ENCODE results near the gene TSPEAR. TPM values are rescaled to one million over a fixed set of nuclear protein-coding genes. Genes with fewer than 3 reads are reported as not detected.

The TSPEAR gene
- total RNA-seq, 1 experiment from 2014 or later = not detected

DNA sequence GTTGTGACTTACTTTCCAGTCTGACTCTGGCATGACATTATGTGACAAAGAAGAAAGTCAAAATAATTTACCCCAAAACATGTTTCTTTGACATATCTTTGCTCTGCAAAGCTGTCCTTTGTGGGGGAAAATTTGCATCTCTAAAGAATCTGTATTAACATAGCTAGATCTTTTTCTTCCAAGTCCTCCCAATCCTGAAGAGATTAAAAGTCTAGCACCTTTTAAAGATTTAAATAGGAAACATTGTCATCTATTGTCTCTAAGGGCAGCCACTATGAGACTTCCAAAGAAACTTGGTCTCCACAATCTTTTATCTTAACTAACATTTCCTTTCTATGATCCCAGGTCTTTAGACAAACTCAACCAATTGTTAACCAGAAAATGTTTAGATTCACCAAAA is 240.0 kb downstream of the TSPEAR start:
- ChIA-PET POLR2A (no interaction called here), CTCF (interaction anchor here (0.8 kb wide), 1 partner anchor 9 kb away, joined by 3 read pairs; no protein-coding TSS in a partner anchor)
- H3K27ac Mint-ChIP-seq (ENCODE audit: low read depth, unreplicated experiment) = no peak overlapping the region
- H3K27me3 Mint-ChIP-seq (ENCODE audit: insufficient read depth, unreplicated experiment) = no peaks in the 10 kb centered on the region
- BruUV-seq (replicated peaks) = no TSS peak
- no peaks in the 10 kb centered on the region for H3K36me3 Mint-ChIP-seq (ENCODE audit: insufficient read depth, unreplicated experiment)
- no peak for DNase-seq (ENCODE audit: unreplicated experiment)
- intact Hi-C loops (cut with micrococcal nuclease) = no loop called here
- TF ChIP-seq, protein P1, sequence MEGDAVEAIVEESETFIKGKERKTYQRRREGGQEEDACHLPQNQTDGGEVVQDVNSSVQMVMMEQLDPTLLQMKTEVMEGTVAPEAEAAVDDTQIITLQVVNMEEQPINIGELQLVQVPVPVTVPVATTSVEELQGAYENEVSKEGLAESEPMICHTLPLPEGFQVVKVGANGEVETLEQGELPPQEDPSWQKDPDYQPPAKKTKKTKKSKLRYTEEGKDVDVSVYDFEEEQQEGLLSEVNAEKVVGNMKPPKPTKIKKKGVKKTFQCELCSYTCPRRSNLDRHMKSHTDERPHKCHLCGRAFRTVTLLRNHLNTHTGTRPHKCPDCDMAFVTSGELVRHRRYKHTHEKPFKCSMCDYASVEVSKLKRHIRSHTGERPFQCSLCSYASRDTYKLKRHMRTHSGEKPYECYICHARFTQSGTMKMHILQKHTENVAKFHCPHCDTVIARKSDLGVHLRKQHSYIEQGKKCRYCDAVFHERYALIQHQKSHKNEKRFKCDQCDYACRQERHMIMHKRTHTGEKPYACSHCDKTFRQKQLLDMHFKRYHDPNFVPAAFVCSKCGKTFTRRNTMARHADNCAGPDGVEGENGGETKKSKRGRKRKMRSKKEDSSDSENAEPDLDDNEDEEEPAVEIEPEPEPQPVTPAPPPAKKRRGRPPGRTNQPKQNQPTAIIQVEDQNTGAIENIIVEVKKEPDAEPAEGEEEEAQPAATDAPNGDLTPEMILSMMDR (IDR thresholded peaks at IDR 0.05; ENCODE audit: unreplicated experiment) = no peak
- no peaks in the 10 kb centered on the region for H3K4me1 Mint-ChIP-seq (ENCODE audit: insufficient read depth, unreplicated experiment)
- H3K9me3 Mint-ChIP-seq (ENCODE audit: unreplicated experiment) = peaks cover 7% of the 10 kb centered on the region
- no peak overlapping the region for H3K4me3 Mint-ChIP-seq (ENCODE audit: unreplicated experiment)

DNA sequence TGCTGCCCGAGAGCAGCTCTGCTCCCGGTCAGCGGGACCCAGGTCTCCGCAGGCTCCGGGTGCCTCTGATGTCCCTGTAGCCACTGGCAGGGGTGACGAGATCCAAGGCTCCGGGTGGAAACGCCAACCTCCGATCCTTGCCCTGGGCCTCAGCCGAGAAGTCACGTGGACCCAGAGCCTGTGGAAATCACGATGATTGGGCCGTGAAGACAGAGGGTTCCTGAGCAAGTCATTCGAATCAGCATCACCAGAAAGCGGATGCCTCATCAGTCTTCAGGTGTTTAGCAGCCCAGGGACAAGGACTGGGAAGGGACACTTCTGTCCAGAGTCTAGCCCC is 243.5 kb downstream of the TSPEAR start:
- no peak overlapping the region for H3K4me3 Mint-ChIP-seq (ENCODE audit: unreplicated experiment)
- CTCF ChIA-PET = interaction anchor here (0.9 kb wide), 1 partner anchor 325 kb away, joined by 4 read pairs; no protein-coding TSS in a partner anchor

DNA sequence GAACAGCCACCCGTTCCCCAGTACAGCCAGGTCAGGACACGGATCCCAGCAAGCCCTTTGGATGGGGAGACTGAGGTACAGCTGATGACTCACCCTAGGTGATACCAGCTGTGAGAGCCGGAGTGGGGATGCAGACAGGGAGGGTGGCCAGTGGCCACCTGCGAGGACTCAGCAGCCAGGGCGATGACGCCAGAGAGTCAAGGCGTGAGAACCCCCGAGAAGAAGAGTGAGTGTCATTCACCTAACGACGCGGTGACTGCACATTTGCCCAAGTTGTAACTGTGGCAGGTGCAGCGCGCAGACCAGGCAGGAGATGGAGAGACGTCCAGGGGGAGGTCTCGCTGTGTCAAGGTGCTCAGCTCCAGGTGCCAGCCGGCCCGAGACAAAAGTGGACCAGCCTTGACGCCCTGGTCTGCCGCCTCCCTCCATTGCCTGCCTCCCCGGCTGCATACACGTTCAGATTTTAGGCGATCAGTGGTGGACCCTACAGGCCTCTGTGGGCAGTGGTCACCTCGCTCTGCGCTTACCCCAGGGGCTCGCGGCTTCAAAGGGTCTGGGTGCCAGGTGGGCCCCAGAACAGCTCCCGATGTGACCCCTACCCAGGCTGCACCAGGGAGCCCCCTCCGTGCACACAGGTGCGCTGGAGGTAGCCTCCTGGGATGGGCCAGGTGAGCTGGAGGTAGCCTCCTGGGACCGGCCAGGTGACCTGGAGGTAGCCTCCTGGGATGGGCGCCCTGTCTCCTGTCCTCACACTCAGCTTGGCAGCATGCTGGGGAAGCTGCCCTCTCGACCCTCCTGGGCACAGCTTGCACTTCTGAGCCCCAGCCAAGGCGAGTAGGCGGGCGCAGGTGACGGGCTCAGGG is 244.1 kb downstream of the TSPEAR start:
- Mint-ChIP-seq H3K4me3 (ENCODE audit: unreplicated experiment) (no peak overlapping the region), H3K27ac (ENCODE audit: low read depth, unreplicated experiment) (no peak overlapping the region), H3K36me3 (ENCODE audit: insufficient read depth, unreplicated experiment) (no peaks in the 10 kb centered on the region), H3K4me1 (ENCODE audit: insufficient read depth, unreplicated experiment) (no peaks in the 10 kb centered on the region), H3K9me3 (ENCODE audit: unreplicated experiment) (peaks cover 17% of the 10 kb centered on the region), H3K27me3 (ENCODE audit: insufficient read depth, unreplicated experiment) (no peaks in the 10 kb centered on the region)
- TF ChIP-seq, protein P1 (IDR thresholded peaks at IDR 0.05; ENCODE audit: unreplicated experiment) = no peak
- CTCF ChIA-PET = interaction anchor here (0.9 kb wide), 1 partner anchor 326 kb away, joined by 4 read pairs; no protein-coding TSS in a partner anchor
- intact Hi-C loops (cut with micrococcal nuclease) = no loop called here
- no peak for DNase-seq (ENCODE audit: unreplicated experiment)
- no TSS peak for BruUV-seq (replicated peaks)
- POLR2A ChIA-PET = no interaction called here

More for the DNA sequence above, 243.5 kb downstream of the TSPEAR start:
- H3K9me3 Mint-ChIP-seq (ENCODE audit: unreplicated experiment) = peaks cover 17% of the 10 kb centered on the region
- no peaks in the 10 kb centered on the region for H3K27me3 Mint-ChIP-seq (ENCODE audit: insufficient read depth, unreplicated experiment)
- no TSS peak for BruUV-seq (replicated peaks)
- TF ChIP-seq, protein P1 (IDR thresholded peaks at IDR 0.05; ENCODE audit: unreplicated experiment) = no peak
- no peak overlapping the region for H3K27ac Mint-ChIP-seq (ENCODE audit: low read depth, unreplicated experiment)
- H3K4me1 Mint-ChIP-seq (ENCODE audit: insufficient read depth, unreplicated experiment) = no peaks in the 10 kb centered on the region
- no peaks in the 10 kb centered on the region for H3K36me3 Mint-ChIP-seq (ENCODE audit: insufficient read depth, unreplicated experiment)
- POLR2A ChIA-PET = no interaction called here
- intact Hi-C loops (cut with micrococcal nuclease) = no loop called here
- DNase-seq (ENCODE audit: unreplicated experiment) = no peak

DNA sequence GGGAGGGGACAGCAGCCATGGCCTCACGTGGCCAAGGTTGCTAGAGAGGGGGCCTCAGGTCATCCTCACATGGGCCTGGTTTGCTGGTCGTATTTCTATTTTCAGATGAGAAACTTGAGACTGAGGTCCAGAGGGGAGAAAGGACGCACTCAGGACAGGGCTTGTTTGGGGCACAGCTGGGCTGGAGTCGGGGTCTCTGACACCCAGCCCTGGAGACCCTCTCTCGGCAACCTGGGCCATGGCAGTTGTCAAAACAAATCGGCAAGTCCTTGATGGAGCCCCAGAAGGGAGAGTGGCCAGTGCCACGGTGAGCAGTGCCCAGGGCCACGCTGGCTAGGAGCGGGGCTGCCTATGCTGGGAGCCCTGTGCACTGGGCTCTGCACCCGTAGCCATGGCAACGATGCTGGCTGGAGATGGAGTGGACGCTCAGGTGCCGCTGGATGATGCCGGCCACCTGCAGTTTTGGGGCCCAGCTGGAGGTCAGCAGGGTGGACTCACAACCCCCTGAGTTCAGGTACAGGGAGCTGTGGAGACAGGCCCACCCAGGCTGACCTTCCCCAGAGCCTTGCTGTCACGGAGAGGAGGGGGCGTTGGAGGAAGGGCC is 244.9 kb downstream of the TSPEAR start:
- H3K4me3 Mint-ChIP-seq (ENCODE audit: unreplicated experiment) = no peak overlapping the region
- H3K36me3 Mint-ChIP-seq (ENCODE audit: insufficient read depth, unreplicated experiment) = no peaks in the 10 kb centered on the region
- POLR2A ChIA-PET = no interaction called here
- no peak overlapping the region for H3K27ac Mint-ChIP-seq (ENCODE audit: low read depth, unreplicated experiment)
- BruUV-seq (replicated peaks) = no TSS peak
- TF ChIP-seq, protein P1 (IDR thresholded peaks at IDR 0.05; ENCODE audit: unreplicated experiment) = no peak
- CTCF ChIA-PET = interaction anchor here (0.6 kb wide), 1 partner anchor 442 kb away, joined by 3 read pairs; no protein-coding TSS in a partner anchor
- no peak for DNase-seq (ENCODE audit: unreplicated experiment)
- H3K9me3 Mint-ChIP-seq (ENCODE audit: unreplicated experiment) = peaks cover 17% of the 10 kb centered on the region
- intact Hi-C loops (cut with micrococcal nuclease) = no loop called here
- H3K4me1 Mint-ChIP-seq (ENCODE audit: insufficient read depth, unreplicated experiment) = no peaks in the 10 kb centered on the region
- H3K27me3 Mint-ChIP-seq (ENCODE audit: insufficient read depth, unreplicated experiment) = no peaks in the 10 kb centered on the region
